ENCODE results near the gene TCF21.

GRCh38 chr6:133892813-133893691 is 4.1 kb downstream of the TCF21 start:
- TF ChIP-seq CTCF (IDR thresholded peaks at IDR 0.05 in 8 of 11, conservative IDR thresholded peaks at IDR 0.05 in 3 of 11): no peak
- peak in 1 of 3 donors; percentile 19 for TF ChIP-seq POLR2AphosphoS5 (IDR thresholded peaks at IDR 0.05)
